Vagina (tissue), 2 donors: ENCODE data around the gene OTUB1.

Experiments
- POLR2A ChIP-seq, 2 donors: fragments of 450-650 bp; IDR thresholded peaks; one replicate each; pipeline ENCODE4 v1.6.1; 2017; ENCODE audit warnings: antibody characterized with exemption in 2 of 2, mild to moderate bottlenecking in 2 of 2, moderate library complexity in 2 of 2
- TF ChIP-seq, protein P1 (sequence below), 3 experiments: fragments of 450-650 bp in 2 of 3; fragments of 200-600 bp in 1 of 3; sonication (generic) in 1 of 3; IDR thresholded peaks; one replicate each; pipeline ENCODE4 v1.5.1; 2017 to 2019; ENCODE audit warnings: antibody characterized with exemption in 3 of 3, mild to moderate bottlenecking in 2 of 3, moderate library complexity in 2 of 3

DNA sequence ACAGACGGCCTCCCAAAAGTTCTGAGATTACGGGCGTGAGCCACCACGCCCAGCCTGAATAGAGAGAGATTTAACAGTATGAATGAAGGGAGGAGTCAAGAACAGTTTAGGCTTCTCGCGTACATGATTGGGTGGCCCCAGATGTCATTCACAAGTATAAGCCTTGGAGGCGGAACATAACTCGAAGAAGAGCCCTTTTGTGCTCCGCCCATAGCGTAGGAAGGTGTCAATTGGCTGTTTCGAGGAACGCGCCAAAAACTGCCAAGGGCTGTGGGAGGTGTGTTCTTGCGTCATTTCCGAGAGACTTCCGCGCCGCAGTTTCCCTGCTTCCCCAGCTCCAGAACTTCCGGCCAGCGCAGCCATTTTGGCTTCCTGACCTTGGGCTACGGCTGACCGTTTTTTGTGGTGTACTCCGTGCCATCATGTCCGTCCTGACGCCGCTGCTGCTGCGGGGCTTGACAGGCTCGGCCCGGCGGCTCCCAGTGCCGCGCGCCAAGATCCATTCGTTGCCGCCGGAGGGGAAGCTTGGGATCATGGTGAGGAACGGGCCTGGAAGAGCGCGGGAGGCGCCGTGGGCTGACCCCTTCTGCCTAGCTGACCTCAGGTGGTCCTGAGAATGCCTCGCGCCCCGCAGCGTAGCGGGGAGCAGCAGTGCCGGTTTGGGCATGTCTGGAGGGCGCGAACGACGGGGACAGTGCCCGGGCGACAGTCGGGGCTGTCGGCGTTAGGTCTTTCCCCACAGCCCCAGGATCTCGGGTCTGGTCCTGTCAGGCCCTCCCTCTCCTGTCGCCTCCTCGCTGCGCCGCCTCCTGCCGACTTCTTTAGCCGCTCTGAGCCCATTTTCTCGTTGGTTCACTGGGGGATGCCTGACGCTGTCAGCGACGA, 11.7 kb upstream of the OTUB1 start, which contains the start of gene COX8A:
- TF ChIP-seq, protein P1, sequence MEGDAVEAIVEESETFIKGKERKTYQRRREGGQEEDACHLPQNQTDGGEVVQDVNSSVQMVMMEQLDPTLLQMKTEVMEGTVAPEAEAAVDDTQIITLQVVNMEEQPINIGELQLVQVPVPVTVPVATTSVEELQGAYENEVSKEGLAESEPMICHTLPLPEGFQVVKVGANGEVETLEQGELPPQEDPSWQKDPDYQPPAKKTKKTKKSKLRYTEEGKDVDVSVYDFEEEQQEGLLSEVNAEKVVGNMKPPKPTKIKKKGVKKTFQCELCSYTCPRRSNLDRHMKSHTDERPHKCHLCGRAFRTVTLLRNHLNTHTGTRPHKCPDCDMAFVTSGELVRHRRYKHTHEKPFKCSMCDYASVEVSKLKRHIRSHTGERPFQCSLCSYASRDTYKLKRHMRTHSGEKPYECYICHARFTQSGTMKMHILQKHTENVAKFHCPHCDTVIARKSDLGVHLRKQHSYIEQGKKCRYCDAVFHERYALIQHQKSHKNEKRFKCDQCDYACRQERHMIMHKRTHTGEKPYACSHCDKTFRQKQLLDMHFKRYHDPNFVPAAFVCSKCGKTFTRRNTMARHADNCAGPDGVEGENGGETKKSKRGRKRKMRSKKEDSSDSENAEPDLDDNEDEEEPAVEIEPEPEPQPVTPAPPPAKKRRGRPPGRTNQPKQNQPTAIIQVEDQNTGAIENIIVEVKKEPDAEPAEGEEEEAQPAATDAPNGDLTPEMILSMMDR (IDR thresholded peaks at IDR 0.05), result no peak
- TF ChIP-seq POLR2A (IDR thresholded peaks at IDR 0.05), result peak in 1 of 2 donors; percentile 53
